HG03135 (cell line): ENCODE data around the gene INTS4.
A peak's percentile ranks its signal among the peaks of the same experiment; 100 is the strongest.
"Not testable (repeated sequence)": the region's sequence is repeated elsewhere in the genome, so short reads cannot be mapped to it uniquely, and the experiment has no call there.

ENCODE experiments used
- ATAC-seq: cut with Tn5 transposase; IDR thresholded peaks from one replicate; pipeline ENCODE4 v1.9.1; 2021; ENCODE audit warnings: mild to moderate bottlenecking, moderate library complexity; ENCODE audit not compliant: unreplicated experiment

The INTS4 gene

DNA sequence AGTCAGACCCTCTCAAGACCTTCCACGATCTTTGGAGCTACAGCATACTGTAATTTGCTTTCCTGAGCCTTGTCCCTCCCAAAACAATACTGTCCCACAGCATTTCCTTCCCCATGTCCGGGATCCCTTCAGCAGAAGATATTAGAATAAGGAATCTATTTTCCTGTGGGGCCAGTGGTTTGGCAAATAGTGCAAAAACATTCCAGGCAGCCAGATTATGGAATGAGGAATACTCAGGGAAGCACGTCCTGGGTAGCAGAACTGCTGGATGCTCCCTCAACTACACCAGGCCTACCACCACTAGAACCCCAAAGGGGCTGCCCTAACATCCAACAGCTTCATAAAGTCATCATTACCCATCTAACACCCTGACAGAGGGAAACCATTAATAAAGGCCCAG, 112.1 kb downstream of the INTS4 start:
- ATAC-seq = no peak

DNA sequence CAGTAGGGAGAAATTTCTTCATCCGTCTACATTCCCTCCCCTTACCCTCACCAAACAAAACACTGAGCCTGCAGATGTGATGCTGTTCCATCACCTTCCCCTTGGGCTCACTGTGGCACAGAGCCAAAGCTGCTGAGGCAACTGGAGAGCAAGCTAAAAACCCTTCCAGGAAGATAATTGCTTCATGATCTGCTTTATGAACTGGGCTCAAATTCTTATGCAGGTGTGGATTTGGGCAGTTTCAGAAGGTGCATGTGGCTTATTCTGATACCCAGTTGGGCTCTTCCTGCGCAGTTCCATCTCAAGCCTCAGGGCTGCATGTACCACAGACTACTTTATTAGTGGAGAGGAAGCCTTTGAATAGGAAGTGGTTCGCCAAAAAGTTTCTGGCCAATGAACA, 115.2 kb downstream of the INTS4 start:
- ATAC-seq = peak; percentile 68

DNA sequence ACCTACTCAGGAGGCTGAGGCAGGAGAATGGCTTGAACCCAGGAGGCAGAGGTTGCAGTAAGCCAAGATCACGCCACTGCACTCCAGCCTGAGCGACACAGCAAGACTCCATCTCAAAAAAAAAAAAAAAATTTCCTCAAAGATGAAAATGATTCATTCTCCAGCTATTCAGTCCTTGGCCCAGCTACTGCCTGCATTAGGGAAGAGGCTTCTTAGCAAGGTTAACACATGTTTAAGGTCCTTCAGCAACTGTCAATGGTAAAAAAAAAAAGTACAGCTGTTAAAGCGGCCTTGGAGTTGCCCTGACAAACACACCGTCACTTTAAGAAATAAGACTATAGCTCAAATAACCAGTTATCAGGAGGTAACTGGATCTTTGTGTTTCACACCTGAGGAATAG, 116.2 kb downstream of the INTS4 start:
- not testable (repeated sequence) for ATAC-seq

DNA sequence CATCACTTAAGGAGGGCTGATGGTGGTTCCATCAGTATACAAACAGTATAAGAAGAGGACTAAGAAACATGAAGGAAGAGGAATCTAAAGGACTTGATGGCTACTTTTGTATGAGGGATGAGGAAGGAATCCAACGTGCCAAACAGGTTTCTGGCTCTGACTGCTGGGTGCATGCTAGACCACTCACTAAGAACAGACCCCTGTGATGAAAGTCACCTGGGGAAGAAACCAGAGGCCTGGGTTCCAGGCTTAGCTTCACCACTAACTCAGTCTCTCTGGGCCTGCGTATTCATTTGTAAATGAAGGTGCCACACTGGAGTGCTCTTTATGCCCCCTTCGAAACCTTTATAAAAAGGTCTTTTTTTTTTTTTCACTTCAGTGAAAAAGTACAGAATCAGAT, 118.4 kb downstream of the INTS4 start:
- no peak for ATAC-seq

DNA sequence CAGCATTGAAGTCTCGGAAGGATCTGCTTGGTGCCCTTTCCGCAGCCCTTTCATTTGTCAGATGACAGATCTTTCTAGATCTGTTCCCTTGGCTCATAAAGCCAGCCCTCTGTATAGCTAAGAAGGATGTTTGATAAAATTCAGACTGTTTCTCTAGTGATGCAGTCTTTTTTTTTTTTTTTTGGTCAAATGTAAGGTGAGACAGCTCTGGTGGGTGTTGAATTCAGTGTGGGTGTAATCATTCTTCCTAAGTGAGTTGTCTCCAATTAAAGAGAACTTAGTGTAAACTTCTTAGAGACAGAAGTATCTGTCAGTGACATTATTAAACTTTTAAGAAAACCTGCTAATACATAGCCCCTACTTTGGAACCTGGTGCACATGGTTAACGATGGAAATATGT, 120.3 kb downstream of the INTS4 start:
- ATAC-seq = no peak

DNA sequence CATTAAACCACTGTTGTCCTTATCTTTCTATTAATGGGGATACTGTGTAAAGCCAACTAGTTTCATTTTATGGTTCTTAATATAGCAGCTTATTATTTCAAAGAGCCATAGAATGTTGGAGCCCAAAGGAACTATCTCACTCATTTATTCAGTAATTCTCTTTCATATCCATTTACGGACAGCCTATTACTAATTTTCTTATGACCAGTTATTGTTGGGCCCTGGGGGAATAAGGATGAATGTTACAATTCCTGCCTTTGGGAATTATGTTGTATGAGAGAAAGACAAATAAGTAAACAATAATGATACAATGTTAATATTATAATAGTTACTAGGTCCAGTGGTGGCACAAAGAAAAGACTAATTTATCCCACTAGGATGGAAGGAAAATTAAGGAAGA, 121.1 kb downstream of the INTS4 start:
- ATAC-seq = no peak

DNA sequence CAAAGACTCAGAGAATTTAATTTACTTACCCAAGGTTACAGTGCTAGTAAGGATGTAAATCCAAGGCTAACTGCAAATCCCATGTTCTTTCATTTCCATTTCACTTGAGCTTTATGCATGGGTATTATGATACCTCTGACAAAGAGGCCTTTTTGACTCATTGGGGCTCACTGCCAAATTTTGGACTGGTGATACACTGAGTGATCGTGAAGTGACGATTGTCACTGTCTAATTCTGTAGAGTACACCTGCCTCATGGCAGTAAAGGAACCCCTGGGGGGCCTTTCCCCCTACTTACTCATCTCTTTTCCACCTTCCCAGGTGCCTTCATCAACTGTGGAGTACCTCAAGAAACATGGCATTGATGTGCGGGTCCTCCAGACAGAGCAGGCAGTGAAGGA, 122.6 kb downstream of the INTS4 start:
- ATAC-seq = no peak

DNA sequence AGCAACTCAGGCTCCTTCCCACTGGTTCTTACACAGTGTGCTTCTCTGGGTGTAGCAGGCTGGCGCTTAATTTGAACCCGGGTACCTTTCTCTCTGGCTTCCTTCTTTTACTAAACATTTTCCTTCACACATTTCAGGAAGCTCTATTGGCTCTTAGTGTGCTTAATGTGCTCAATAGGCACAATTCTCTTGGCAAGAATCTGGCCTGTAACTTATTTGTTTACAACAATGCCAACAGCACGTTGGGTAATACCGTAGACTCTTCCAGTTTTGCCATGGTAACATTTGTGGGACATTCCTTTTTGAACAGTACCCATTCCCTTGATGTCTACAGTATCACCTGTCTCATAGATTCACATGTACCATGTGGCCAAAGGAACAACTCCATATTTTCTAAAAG, 125.7 kb downstream of the INTS4 start:
- ATAC-seq = no peak

DNA sequence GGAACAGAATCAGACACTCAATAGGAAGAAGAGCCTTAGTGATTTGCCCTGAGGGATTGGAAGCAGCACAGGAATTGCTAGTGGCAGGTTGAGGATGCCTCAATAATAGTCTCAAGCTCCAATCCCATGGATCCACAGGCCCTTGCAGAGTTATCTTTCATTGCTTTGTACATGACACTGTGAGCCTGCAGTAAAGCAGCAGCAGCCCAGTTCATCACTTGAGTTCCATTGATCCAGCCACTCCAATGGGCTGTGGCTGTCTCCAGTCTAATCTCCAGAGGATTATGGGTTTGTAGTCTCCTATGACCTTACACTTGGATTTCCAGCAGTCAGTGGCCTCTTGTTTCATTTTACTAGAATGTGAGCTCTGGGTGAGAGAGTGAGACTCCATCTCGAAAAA, 128.1 kb downstream of the INTS4 start:
- ATAC-seq = no peak

DNA sequence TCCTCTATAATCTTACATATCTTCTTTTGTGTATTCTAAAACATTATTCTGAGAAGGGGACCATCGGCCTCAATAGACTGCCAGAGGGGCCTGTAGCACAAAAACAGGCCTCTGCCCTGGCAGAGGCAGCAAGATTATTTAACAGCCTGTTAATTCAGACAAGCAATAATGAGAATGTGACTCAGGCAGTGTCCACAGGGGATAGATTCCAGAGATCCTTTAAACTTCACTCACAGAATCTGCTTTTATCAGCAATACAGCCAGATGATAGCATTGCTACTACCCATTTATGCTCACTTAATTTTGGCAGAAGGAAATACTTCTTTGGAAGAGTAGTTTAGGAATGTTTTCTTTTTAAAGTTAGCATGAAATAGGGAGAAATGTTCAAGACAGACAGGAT, 128.7 kb downstream of the INTS4 start:
- ATAC-seq = no peak

DNA sequence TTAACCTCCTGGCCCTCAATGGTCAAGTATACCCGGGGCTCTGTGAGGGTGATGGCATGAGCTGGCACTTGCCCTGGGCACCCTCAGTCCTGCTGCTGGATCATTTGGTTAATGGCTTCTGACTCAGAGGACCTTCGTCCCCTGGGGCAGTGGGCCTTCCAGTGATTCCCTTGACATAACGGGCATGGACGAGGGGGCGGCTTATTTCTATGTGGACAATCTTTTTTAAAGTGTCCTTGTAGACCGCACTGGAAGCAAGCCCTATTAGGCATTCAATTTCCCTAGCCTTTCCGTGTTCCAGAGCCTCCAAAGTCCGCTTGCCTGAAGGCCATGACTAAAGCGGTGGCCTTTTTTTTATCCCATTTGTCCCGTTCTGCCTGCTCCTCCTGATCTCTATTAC, 133.0 kb downstream of the INTS4 start:
- not testable (repeated sequence) for ATAC-seq

DNA sequence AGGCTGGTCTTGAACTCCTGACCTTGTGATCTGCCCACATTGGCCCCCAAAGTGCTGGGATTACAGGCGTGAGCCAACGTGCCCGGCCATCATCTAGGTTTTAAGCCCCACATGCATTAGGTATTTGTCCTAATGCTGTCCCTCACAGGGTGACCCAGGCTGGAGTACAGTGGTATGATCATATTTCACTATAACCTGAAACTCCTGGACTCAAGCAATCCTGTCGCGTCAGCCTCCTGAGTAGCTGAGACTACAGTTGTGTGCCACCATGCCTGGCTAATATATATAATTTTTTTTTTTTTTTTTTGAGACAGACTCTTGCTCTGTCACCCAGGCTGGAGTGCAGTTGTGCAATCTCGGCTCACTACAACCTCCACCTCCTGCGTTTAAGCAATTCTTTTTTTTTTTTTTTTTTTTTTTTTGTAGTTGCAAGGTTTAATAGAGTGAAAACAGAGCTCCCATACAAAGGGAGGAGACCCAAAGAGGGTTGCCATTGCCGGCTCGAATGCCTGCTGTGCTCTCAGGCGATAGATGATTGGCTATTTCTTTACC, 136.5 kb downstream of the INTS4 start:
- ATAC-seq = not testable (repeated sequence)

DNA sequence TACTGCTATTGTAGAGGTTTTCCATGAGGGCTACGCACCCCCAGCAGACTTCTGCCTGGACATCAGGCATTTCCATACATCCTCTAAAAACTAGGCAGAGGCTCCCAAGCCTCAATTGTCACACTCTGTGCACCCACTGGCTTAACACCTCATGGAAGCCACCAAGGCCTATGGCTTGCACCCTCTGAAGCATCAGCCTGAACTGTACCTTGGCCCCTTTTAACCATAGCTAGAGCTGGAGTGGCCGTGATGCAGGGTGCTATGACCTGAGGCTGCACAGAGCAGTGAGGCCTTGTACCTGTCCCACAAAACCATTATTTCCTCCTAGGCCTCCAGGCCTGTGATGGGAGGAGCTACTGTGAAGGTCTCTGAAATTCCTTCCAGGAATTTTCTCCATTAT, 139.6 kb downstream of the INTS4 start:
- no peak for ATAC-seq

DNA sequence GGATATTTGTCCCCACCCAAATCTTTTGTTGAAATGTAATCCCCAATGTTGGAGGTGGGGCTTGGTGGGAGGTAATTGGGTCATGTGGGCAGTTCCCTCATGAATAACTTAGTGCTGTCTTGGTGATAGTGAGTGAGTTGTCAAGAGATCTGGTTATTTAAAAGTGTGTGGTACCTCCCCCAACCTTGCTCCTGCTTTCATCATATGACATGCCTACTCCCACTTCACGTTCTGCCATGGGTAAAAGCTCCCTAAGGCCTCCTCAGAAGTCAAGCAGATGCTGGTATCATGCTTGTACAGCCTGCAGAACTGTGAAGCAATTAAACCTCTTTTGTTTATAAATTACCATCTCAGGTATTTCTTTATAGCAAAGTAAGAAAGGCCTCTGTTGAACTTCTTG, 143.0 kb downstream of the INTS4 start:
- no peak for ATAC-seq

DNA sequence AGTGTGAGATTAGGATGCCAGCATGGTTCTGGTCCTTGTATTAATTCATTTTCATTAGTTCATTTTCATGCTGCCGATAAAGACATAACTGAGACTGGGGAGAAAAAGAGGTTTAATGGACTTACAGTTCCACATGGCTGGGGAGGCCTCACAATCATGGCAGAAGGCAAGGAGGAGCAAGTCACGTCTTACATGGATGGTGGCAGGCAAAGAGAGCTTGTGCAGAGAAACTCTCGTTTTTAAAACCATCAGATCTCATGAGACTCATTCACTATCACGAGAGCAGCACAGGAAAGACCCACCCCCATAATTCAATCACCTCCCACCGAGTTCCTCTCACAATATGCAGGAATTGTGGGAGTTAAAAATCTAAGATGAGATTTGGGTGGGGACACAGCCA, 150.8 kb downstream of the INTS4 start:
- not testable (repeated sequence) for ATAC-seq

DNA sequence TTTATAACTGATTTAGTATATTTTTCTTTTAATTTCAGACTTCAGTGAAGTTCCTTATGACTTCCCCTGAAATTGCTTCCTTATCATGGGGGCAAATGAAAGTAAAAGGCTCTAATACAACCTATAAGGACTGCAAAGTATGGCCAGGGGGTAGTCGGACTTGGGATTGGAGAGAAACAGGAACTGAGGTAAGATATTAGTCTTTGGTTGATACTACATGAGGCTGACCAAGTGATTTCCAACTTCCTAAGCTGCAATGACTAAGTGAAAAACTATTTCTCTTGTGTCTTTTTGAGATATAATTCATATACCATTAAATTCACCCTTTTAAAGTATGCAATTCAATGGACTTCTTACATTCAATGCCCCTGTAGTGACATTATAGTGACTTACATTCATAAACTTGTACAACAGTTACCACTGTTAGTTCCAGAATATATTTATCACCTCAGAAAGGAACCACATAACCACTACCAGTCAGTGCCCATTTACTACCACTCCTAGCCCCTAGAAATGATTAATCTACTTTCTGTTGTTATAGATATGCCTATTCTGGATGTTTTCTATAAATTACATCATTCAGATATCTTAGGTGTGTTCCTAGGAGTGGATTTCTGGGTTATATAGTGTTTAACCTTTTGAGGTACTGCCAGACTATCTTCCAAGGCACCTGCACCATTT, 151.9 kb downstream of the INTS4 start:
- no peak for ATAC-seq

DNA sequence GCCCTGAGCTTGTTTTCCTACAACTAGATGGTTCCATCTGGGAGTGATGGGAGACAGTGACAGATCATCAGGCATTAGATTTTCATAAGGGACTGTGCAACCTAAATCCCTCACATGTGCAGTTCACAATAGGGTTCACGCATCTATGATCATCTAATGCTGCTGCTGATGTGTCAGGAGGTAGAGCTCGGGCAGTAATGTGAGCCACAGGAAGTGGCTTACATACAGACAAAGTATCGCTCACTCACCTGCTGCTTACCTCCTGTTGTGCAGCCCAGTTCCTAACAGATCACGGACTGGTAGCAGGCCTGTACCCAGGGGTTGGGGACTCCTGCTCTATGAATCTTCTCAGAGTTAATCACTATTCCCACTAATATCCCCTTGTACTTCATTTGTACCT, 161.2 kb downstream of the INTS4 start:
- ATAC-seq = no peak

DNA sequence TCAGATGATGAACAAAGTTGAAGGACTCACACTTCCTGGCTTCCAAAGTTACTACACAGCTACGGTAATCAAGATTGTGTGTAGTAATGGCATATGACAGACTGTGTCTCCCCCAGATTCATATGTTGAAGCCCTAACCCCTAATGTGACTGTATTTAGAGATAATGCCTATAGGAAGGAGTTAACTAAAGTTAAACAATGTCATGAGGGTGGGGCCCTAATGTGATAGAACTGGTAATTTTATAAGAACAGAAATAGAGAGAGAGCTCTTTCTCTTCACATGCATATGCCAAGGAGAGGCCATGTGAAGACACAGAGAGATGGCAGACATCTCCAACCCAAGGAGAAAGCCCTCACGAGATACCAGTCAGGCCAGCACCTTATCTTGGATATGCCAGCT, 165.5 kb downstream of the INTS4 start:
- ATAC-seq = no peak
